ENCODE data around the gene TMEM126A.
A peak's percentile ranks its signal among the peaks of the same experiment; 100 is the strongest.
"Not testable (repeated sequence)": the region's sequence is repeated elsewhere in the genome, so short reads cannot be mapped to it uniquely, and the experiment has no call there.

The TMEM126A gene

DNA sequence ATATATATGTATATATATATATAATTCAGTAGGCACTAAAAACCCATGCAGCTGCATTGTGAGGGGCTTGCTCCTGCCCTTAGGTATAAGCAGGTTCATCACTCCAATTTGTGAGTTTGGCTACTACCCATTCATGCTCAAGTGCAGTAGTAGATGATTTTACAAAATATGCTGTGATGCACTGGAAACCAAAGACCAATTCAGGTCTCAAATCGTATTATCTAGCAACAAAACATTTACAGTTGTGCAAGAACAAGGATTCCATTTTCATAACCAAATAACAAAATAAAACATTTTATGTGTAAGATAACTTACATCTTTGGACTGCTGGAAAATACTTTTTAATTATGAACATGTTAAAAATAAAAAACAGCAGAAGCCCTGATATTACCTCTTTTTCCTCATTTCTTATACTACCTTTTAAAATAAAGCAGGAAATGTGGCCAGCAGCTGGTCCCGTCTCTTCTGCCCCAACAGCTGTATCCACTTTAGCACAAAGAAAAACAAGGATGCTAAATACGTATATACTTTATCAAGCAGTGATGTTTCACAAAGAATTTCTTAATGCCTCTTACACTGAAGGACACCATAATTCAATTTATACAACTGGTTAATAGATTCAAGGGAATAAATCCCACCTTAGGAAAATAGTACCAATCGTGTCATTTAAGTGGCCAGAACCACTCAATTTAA, 14.4 kb downstream of the TMEM126A start:
- no peak for DNase-seq

DNA sequence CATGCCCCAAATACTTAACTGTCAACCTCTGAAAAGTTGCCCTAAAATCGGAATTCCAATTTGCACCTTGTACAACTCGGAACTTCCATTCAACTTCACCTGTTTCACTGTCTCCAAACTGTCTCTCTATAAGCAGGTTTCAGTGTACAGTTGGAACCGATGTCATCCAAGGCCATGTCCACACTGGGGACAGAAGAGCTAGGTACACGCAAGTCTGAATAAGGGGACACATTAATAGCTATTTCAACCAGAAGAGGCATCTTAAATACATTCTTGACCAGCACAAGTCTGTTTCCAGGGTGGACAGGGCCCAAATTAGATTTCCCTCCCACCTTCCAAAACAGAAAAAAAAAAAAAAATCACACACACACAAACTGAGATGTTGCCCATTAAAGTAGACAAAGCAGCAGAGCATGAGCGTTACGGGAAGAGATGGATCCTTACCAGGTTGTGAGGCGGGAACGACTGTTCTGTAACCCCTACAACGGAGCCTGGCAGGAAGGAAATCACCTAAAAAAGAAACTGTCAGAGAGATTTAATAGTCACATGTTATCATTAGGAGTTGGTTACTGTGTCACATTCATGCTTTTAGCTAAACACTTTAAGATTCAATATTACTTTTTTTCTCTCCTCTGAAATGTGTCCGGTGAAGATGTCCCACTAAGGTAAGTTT, 15.4 kb downstream of the TMEM126A start:
- no peak for DNase-seq

DNA sequence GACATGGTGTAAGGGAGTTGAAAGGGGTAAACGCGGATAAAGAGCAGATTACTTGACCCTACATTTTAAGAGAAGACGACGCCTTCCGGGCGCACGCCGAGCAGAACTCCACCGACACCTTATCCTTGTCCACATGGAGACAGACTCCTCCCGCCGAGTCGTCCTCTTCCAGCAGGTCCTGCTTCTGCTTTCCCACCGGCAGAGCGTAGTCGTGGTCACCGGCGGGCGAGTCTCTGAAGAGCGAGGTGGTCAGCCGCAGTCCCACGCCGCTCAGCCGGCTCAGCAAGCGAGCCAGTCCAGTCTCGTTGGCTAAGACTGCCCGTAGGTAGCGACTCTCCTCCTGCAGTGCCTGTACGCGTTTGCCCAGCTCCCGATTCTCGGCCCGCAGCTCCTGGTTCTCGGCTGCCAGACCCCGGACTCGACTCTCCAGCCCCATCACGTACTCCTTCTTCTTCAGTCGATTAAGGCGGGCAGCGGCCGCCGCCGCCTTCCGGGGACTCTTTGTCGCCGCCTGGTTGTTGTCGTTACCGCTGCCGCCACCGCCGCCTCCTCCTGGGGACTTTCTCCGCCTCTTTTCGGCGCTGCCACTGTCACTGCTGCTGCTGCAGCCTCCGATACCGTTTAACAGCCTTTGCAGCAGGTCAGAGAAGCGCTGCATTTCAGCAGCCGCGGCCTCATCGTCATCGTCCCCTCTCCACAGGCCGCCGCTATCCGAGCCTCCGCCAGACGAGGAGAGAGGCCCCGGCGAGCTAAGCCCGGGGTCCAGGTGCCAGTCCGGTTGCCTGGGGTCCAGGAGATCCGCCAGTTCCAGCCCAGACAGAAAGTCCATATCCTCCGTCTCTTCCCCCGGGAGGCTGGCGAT, 16.2 kb downstream of the TMEM126A start:
- DNase-seq = no peak

DNA sequence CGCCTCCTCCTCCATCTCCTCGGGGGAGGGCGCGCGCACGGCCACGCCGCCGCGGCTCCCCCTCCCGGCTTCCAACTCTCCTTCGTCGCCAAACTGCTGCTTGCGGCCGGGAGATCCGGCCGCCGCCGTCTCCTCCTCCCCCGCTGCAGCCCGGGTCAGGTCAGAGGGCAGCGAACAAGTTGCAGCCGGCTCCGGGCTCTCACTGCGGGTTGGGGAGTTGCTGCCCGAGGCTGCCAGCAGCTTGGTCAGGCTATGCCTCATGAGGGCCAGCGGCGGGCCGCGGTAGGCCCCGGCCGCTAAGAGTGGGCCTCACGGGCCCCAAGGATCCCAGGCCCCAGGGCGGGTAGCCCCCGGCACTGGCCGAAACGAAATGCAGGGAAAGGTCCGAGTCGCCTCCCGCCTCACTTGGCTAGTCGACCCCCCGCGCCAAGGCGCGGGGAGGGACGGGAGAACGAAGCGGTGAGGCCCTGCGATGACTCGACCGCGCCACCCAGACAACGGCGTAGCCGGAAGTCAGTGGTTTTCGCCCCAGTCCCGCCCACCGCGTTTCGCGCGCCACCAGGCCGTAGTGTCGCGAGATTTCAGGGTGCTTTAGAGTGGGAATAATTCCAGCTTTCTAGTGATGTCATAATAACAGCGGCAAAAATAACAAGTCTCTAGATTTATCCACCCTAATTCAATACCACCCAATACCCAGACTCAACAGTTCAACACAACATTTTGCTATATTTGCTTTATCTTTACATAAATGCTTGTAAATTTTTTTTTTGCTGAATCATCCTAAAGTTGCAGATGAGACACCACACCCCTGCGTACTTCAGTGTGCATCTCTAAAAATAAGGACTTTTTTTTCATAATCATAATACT, 17.1 kb downstream of the TMEM126A start, which contains the start of gene CREBZF:
Gene CREBZF (minus strand): TSS at position 515 of the 867 bp plus-strand sequence. CDS start 254 bp downstream, at position 261.
- DNase-seq = peak; percentile 82

GRCh38 chr11:85665733-85666132, 18.0 kb downstream of the TMEM126A start:
- no peak for DNase-seq

DNA sequence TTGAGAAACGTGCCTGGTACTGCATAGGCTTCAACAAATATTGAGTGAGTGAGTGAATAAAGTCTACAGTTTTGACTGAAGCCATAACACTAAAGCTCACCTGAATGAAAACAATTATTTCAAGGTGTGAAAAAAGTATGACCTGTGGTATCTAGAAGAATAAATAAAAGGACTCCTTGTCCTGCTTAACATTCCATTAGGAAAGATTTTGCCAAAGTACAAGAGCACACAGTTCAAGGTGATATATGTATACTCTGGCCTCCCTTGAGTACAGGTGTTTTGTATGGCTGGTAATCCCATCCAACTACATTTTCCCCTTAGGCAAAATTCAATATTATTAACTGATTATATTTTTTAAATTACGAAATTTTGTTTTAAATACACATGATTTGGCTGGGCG, 18.9 kb downstream of the TMEM126A start:
- no peak for DNase-seq

DNA sequence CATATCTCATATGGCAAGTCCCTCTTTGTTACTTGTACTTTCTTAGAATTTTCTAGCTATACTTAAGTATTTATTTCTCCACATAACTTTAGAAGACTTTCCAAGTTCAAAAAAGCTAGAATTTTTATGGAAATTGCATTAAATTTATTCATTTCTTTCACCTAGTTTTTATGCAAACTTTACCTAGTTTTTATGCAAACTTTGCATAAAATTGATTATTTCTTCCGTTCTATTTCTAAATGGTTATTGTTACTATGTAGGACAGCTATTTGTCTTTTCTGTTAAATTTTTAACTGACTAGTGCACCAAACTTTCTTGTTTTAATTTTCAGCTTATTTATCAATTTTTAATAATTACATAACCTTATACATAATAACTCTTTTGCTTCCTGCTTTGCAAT, 20.4 kb downstream of the TMEM126A start:
- DNase-seq = no peak

- DNase-seq = not testable (repeated sequence)
Observed at GRCh38 chr11:85670949-85671663, 23.3 kb downstream of the TMEM126A start.

DNA sequence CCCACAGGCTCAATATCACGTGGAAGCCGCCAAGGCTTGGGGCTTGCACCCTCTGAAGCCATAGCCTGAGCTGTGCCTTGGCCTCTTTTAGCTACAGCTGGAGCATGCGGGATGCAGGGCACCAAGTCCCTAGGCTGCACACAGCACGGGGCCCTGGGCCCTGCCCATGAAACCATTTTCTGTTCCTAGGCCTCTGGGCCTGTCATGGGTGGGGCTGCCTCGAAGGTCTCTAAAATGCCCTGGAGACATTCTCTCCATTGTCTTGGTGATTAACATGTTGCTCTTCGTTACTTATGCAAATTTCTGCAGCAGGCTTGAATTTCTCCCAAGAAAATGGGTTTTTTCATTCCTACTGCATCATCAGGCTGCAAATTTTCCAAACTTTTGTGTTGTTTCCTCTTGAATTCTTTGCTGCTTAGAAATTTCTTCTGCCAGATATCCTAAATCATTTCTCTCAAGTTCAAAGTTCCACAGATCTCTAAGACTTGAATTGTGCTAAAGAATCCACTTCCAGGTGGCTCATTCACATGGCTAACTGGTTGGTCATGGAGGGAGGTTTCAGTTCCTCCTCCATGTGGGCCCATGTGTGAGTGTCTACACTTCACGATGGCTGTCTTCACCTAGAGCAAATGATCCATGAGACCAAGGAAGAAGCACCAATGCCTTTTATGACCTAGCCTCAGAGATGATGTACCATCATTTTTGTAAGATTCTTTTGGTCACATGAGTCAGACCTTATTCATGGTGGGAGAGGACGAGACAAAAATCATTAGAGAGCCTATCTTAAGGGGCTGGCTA, 24.5 kb downstream of the TMEM126A start:
- no peak for DNase-seq

DNA sequence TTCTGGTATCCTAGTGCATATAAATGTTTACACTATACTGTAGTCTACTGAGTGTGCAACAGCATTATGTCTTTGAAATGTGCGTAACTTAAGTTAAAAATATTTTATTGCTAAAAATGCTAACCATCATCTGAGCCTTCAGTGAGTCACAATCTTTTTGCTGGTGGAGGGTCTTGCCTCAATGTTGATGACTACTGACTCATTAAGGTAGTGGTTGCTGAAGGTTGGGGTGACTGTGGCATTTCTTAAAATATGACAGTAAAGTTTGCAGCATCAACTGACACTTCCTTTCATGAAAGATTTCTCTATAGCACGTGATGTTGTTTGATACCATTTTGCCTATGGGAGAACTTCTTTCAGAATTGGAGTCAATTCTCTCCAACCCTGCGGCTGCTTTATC, 25.6 kb downstream of the TMEM126A start:
- no peak for DNase-seq

- no peak for DNase-seq
Observed at GRCh38 chr11:85679576-85679975, 31.8 kb downstream of the TMEM126A start.

DNA sequence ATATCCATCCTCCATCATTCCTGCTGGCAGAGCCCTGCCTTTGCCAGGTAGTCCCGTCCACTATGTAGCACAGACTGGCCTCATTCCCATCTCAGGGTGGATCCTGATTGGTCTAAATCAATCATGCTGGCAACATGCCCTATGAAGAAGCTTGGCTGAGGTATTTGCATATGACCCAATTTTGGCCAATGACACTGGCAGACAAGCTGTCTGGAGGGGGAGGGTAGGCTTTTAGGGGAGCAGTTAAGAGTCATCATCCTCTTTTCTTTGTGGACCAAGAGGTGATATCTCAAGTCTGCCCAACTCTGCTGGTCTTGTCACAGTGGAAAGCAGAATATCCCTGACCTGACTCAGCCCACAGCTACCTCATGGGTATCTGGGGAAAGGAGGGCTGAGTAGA, 33.1 kb downstream of the TMEM126A start:
- no peak for DNase-seq

- peak; percentile 14 for DNase-seq
Observed at GRCh38 chr11:85682330-85683305, 34.9 kb downstream of the TMEM126A start.

- no peak for DNase-seq
Observed at GRCh38 chr11:85685125-85685819, 37.5 kb downstream of the TMEM126A start.

GRCh38 chr11:85685820-85686459, 38.2 kb downstream of the TMEM126A start, which contains the start of gene CCDC89:
CCDC89 (minus strand) TSS chr11:85686195; CDS start chr11:85686130, 65 bp downstream.
- no peak for DNase-seq

DNA sequence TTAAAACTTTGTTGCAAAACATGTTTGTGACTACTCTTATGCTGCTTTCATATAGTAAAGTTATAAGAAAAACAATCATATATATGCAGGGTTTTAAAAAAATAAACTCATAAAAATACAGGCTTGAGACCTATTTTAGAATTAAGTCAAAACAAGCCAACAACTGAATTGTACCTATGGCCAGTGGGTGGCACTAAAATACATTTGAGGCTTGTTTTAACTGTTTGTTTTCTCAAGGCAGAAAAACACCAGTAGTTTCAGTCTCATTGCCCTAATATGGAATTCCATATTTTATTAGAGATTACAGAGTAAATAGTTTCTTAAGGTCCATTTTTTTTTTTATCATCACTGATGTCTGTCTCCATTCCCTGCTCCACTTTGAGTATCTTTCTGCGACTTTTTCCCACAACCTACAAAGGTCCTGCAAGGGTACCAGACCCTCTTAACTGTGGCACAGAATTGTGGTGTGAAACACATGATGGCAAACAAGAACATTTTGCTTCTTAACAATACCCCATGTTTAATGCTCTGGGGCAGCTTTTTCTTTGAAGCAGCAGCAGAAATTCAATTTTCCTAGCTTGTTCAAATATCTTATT, 46.7 kb downstream of the TMEM126A start:
- DNase-seq = no peak

GRCh38 chr11:85695546-85695945, 47.8 kb downstream of the TMEM126A start:
- no peak for DNase-seq

- DNase-seq = no peak
Observed at GRCh38 chr11:85697747-85698146, 50.0 kb downstream of the TMEM126A start.

All from NCI-H1694 treated with DMSO at 0.1 percent for 48 hours (cell line).